Spleen (tissue), 3 donors: ENCODE data around the gene ADGRV1.

Experiments used
- POLR2A ChIP-seq, 3 donors: fragments of 450-650 bp; IDR thresholded peaks; one replicate each; pipeline ENCODE4 v1.5.1; 2017; ENCODE audit warnings: antibody characterized with exemption in 3 of 3, mild to moderate bottlenecking in 1 of 3
- POLR2AphosphoS5 ChIP-seq, 3 donors: sonication (generic); formaldehyde crosslinking; IDR thresholded peaks; one replicate each; pipeline ENCODE4 v1.5.1; 2017; ENCODE audit warnings: antibody characterized with exemption in 3 of 3

- TF ChIP-seq POLR2AphosphoS5 (IDR thresholded peaks at IDR 0.05) (no peak), POLR2A (IDR thresholded peaks at IDR 0.05) (no peak)
Measured at GRCh38 chr5:91016954-91017700, 458.5 kb downstream of the ADGRV1 start.
